HG02885 (cell line): ENCODE results near the gene PCK2.
"Not testable (repeated sequence)": the region's sequence is repeated elsewhere in the genome, so short reads cannot be mapped to it uniquely, and the experiment has no call there.

Source experiments
- ATAC-seq: cut with Tn5 transposase; IDR thresholded peaks from one replicate; pipeline ENCODE4 v1.9.1; 2021; ENCODE audit warnings: mild to moderate bottlenecking; ENCODE audit not compliant: unreplicated experiment, poor library complexity

PCK2 gene

GRCh38 chr14:24093901-24094840 is at the start of gene PCK2:
PCK2 (plus strand) TSS chr14:24094311; CDS start chr14:24094406, 95 bp downstream.
- peak; percentile 52 for ATAC-seq

GRCh38 chr14:24049002-24049401 is 45.1 kb upstream of the PCK2 start:
- ATAC-seq = not testable (repeated sequence)

- not testable (repeated sequence) for ATAC-seq
Measured at GRCh38 chr14:24050753-24051152, 43.4 kb upstream of the PCK2 start.

GRCh38 chr14:24051176-24051788 is 42.8 kb upstream of the PCK2 start:
- ATAC-seq = peak; percentile 11

- ATAC-seq = peak; percentile 81
Measured at GRCh38 chr14:24051789-24052655, 42.1 kb upstream of the PCK2 start, which contains the start of gene CARMIL3. CARMIL3 (plus strand) TSS chr14:24052009; CDS start chr14:24052154, 145 bp downstream.

GRCh38 chr14:24052656-24053547 is 41.2 kb upstream of the PCK2 start:
- no peak for ATAC-seq

- ATAC-seq = no peak
Measured at GRCh38 chr14:24053548-24054323, 40.4 kb upstream of the PCK2 start.

- ATAC-seq = no peak
Measured at GRCh38 chr14:24054324-24054641, 39.8 kb upstream of the PCK2 start.

- ATAC-seq = no peak
Measured at GRCh38 chr14:24054646-24055045, 39.5 kb upstream of the PCK2 start.

GRCh38 chr14:24055971-24056799 is 37.9 kb upstream of the PCK2 start:
- no peak for ATAC-seq

GRCh38 chr14:24056800-24057184 is 37.3 kb upstream of the PCK2 start:
- ATAC-seq = no peak

- ATAC-seq = no peak
Measured at GRCh38 chr14:24057271-24057670, 36.8 kb upstream of the PCK2 start.

GRCh38 chr14:24057867-24058259 is 36.2 kb upstream of the PCK2 start:
- ATAC-seq = no peak

- peak; percentile 59 for ATAC-seq
Measured at GRCh38 chr14:24058260-24058950, 35.7 kb upstream of the PCK2 start.

- no peak for ATAC-seq
Measured at GRCh38 chr14:24058951-24059475, 35.1 kb upstream of the PCK2 start.

GRCh38 chr14:24059841-24060388 is 34.2 kb upstream of the PCK2 start:
- ATAC-seq = no peak

GRCh38 chr14:24060443-24060842 is 33.7 kb upstream of the PCK2 start:
- no peak for ATAC-seq
